ENCODE results near the gene FANCC.

The FANCC gene

DNA sequence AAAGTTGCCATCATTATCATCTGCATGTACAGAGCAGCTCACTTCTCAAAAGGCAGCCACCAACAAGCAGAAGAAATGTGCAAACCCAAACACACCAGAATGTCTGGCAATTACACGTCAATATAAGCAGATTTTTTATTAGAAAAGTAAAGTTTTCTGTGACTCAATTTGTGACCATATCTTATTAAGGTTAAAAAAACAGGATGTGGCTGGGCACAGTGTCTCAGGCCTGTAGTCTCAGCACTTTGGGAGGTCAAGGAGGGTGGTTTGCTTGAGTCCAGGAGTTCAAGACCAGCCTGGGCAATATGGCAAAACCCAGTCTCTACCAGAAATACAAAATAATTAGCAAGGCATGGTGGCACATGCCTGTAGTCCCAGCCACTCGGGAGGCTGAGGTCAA is 176.7 kb downstream of the FANCC start:
- no peak for DNase-seq

GRCh38 chr9:95139126-95139525 is 178.4 kb downstream of the FANCC start:
- no peak for DNase-seq

DNA sequence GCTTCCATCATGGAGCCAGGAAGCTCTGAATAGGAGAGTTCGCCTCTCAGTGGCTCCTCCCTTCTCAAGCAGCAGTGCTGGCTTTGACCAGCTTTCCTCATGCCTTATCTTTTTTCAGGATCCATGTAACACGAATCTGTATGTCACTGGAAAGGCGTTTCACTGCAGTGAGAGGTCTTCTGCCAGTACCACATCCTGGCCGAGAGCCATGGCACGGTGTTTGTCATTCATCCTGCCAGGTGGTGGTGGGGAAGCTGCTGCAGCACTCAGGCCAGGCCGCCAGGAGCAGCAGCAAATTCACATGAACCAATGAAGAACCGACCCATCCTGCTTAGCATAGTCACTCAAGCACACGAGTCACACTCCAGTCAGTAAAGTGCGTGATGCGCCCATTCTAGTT is 179.0 kb downstream of the FANCC start:
- no peak for DNase-seq

- DNase-seq, result no peak
Observed at GRCh38 chr9:95137587-95138145, 179.8 kb downstream of the FANCC start.

DNA sequence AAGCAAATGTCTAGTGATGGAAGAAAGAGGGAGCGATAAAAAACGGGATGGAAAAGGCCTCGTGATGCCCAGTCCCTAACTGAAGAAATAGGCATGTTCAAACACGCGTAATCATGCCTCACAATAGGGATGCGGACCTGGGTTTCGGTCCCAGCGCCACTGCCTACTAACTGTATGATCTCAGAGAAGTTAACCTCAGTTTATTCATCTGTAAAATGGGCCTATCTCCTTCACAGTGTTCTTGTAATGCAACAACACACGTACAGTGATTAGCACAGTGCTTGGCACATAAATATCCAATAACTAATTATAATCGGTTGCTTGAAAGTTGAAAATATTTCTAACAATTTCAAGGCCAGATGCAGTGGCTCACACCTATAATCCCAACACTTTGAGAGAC is 181.8 kb downstream of the FANCC start:
- DNase-seq, result no peak

GRCh38 chr9:95134457-95134881 is 183.0 kb downstream of the FANCC start:
- no peak for DNase-seq

GRCh38 chr9:95133325-95133705 is 184.2 kb downstream of the FANCC start:
- no peak for DNase-seq

DNA sequence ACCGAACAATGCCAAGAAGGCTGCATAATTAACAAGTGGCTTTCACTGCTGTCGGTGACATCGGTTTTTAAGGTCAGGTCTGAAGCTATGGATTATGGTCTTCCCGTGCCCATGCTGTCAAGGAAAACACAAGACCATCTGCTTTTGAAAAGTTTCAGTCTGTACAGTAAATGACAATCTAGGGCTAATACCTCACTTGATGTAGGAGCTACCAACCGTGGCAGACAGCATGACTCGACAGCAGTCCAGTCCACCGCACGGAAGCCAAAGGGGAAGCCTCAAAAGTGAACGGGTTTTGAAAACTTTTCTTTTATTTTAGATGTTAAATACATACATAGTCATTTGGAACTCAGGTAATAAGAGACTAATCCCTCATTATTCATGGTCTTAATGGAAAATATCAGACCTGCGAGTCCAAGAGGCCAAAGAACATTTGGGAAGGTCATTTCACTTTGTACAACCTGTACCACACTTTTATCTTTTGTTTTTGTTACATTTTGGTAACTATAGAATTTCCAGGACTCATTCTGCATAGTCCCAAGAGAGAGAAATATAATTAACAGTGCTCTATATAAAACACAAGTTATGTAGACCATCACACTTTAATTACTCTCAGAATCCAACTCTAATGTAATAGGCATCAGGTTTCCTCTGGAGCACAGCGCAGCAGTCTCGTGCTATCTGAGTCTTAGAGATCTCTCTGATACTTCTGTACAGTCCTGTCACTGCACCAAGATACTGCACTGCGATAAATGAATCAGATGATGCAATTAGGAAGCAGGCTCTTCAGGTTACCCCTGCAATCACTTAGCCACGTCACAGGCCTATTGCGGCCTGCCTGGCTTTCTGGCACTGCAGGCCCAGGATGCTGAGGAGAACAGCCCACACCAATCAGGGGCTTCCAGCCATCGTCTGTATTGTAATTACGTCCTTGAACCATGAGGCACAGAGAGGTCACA is 184.9 kb downstream of the FANCC start:
- no peak for DNase-seq

- DNase-seq, result peak; percentile 16
Observed at GRCh38 chr9:95131023-95131943, 186.2 kb downstream of the FANCC start.

DNA sequence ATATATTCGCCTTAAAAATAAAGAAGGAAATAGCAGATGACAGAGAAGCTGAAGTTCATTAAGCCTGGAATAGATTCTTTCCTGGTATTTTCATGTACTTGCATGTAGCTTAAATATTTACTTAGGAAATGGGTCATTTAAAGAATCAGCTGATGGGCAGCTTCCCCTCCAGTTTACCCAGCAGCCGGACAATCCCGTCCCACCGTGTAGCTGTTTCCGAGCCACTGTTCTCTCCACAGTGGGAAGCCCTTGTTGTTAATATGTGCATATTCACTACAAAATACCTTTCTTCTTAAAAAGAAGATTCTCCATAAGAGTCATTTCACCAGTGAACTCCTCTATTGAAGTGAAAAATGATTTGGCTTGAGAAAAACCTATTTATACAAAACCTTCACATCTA is 187.0 kb downstream of the FANCC start:
- no peak for DNase-seq

DNA sequence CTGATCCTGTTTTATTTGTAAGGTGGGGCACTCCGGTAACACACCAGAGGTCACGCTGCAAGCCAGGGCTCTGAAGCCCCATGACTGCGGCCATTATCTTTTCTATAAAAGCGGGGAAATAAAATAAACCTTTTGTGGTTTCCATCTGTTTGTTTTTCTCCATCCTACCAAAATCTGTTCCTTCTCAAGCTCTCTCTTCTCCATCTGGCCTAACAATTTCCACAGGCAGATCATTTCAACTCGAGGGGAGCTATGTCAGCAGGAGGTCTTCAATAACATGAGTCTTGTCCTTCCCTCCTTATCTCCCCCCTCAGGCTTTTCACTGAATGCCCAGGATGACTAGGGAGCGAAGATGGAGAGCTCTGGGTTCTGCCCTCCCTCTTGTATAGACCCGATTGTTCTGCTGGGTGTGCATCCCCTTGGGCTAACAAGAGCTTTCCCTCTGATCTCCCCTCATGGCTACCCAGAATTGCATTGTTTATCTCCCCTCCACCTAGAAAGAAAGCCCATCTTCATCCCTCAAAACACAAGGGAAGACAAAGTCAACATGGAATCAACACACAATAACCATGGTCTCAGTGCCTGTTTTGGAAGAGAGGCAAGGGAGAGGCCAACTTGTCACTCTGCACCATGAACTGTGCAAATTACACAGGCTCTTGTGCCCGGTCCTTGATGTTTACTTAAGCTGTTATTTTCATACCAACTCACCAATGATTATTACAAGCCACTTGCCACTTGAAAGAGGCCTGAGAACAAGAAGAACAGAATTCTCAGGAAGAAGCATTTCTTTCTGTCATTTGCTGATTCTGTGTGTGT is 187.8 kb downstream of the FANCC start:
- no peak for DNase-seq

DNA sequence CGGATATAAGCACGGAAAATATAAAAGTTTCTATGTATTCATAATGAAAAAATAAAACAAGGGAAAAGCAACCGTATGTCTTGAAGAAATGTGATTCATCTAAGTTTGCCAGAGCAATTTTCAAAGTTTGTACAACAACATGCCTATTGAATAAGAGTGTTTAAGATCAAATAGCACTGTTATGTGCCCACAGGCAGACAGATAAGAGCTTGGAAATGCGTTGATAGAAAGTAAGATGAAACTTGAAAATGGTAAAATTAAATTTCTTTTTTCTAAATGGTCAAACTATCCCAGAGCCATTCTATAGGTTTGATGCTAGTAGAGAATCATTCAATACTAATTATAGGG is 189.4 kb downstream of the FANCC start:
- DNase-seq, result no peak

DNA sequence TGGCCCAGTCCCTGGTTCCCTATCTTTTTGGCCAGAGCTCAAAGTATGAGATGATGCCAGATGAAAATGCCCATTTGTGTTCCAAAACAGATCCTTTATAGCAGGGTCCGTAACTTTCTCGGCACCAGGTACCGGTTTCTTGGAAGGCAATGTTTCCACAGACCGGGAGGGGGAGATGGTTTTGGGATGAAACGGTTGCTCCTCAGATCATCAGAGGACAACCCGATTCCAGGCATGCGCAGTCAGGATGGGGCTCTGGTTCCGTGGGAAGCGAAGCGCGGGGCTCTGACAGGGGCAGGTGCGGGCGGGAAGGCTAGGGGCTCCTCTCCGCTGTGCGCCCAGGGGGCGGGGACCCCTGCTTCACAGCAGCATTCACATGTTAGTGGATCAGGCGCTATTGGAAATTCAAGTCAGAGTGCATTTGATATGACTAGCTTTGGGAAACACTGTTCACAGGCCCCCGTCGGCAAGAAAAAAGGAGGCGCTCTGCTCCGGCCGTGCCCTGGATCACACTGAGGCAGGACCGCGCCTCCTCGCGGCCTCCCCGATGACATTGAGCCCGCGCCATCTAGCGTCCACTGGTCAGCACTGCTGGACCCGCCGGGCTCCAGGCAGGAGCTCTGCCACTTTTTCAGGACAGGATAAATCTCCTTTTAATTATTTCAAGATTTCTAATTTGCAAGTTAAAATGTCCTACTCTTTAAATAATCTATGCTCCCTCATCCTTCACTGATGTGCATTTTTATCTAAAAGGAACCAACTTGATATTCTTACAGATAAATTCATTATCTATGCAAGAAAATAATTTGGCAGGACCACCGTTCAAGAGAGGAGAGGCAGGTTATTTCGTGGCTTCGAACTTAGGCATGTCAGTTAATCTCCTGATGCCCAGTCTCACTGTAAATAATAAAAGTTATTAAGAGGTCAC is 190.0 kb downstream of the FANCC start:
- peak; percentile 40 for DNase-seq

- DNase-seq, result no peak
Observed at GRCh38 chr9:95126739-95127138, 190.8 kb downstream of the FANCC start.

DNA sequence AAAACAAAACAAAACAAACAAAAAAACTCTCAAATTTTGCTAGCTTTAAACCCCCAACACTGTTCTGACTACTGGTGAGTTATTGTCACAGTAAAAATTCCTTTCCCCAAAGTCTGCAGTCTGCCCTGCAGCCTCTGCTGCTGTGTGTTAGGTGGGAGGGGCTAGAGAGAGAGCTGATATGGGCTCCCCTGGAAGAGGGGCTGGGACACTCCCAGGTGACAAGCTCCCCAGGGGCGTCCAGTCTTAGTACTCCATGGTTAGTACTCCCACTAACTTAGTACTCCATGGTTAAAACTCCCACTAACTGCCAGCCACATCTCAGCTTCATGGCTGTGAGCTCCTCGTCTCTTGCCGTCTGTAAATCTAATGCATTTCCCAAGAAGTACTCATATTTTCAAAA is 191.9 kb downstream of the FANCC start:
- DNase-seq, result no peak

GRCh38 chr9:95124582-95125367 is 192.7 kb downstream of the FANCC start:
- DNase-seq, result no peak

DNA sequence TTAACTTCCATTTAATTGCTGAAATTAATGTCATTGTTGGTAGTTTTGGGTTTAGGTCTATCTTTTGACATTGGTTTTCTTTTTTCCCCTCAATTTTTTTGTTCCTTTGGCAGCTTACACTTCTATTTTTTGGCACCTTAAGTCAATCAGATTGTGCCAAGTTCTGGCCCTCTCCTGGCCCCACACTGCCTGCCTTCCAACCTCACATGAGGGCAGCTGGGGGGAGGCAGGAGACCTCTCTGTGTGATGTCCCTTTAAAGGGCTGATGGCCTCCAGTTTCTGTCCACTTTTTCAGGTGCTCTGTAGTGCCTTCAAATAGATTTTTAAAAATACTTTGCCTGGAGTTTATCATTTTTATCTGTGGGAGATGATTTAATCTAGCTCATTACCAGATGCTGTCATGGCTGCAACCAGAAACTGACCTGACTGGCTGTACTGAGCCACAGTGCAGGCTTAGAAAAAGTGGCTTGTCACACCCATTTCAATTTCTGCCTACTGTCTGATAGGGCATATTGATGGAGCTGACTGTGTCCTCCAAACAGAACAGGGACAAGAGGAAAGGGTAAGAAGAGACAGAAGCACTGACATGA is 196.6 kb downstream of the FANCC start:
- no peak for DNase-seq

DNA sequence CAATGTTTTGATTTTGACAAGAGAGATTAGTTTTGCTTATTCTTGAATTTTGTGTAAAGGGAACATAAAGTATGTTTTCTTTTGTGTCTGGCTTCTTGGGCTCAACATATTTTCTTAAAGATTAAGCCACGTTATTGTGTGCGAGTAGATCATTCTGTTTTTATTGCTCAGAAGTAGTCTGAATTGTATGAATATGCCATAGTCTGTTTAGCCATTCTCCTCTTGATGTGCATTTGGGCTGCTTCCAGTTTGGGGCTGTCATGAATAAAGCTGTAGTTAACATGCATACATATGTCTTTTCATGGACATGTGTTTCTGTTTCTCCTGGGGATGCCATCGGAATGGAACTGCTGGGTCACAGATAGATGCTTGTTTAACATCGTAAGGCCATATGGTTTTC is 198.9 kb downstream of the FANCC start:
- DNase-seq, result no peak

- no peak for DNase-seq
Observed at GRCh38 chr9:95116808-95117204, 200.7 kb downstream of the FANCC start.

All from central memory CD4-positive, alpha-beta T cell (primary cell).